Measurements from ENCODE around the gene TARS1.

DNA sequence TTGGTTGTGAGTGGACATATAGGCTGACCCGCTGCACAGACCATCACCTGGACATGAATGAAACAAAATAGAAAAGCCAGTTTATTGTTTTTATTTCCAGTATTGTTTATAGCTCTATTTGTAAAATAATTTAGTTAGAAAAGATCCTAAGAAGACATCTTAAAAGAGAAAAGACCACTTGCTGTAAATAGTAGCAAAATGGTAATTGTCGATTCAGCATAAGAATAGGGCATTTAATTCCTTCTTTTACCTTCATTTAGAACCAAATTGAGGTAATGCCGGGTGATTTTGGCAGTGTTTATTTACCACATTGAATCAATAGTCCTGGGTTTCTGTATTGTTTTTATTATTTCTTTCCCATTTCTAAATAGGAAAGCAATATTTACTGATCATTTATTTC is 7.4 kb downstream of the TARS1 start:
- TF ChIP-seq ELF4 (CRISPR knock-in tag; IDR thresholded peaks at IDR 0.05; ENCODE audit: low read depth) (no peak), ZNF512 (CRISPR knock-in tag; IDR thresholded peaks at IDR 0.05; ENCODE audit: borderline replicate concordance) (no peak)

All from WTC11 (cell line).